SK-N-SH treated with all-trans-retinoic acid at 6 μM for 48 hours (cell line): Measurements from ENCODE around the gene ZNF398.
A peak's percentile ranks its signal among the peaks of the same experiment; 100 is the strongest.

Source experiments
- ATAC-seq: fragments of 200-7000 bp; cut with Tn5 transposase; 3 replicates; pipeline ENCODE4 v1.9.1; 2020; ENCODE audit warnings: mild to moderate bottlenecking, moderate library complexity
- ARNTL ChIP-seq: fragments of 450-650 bp; formaldehyde crosslinking; IDR thresholded peaks from 2 replicates; pipeline ENCODE4 v1.5.0; 2020; ENCODE audit warnings: low read depth, mild to moderate bottlenecking, moderate library complexity, borderline replicate concordance
- ESRRG ChIP-seq: fragments of 250-450 bp; sonication (Bioruptor Pico); IDR thresholded peaks from 2 replicates; pipeline ENCODE4 v1.6.1; 2021; ENCODE audit warnings: mild to moderate bottlenecking
- GLIS3 ChIP-seq: fragments of 250-450 bp; sonication (Bioruptor Pico); IDR thresholded peaks from 2 replicates; pipeline ENCODE4 v1.5.0; 2020; ENCODE audit warnings: mild to moderate bottlenecking, moderate library complexity
- ISL1 ChIP-seq: fragments of 250-450 bp; sonication (Bioruptor Pico); IDR thresholded peaks from 2 replicates; pipeline ENCODE4 v2.1.2; 2022; ENCODE audit warnings: mild to moderate bottlenecking, moderate library complexity
- OSR1 ChIP-seq: fragments of 250-450 bp; sonication (Bioruptor Pico); IDR thresholded peaks from 2 replicates; pipeline ENCODE4 v1.8.0; 2022; ENCODE audit warnings: moderate library complexity, mild to moderate bottlenecking, inconsistent platforms
- POU6F1 ChIP-seq: fragments of 250-450 bp; sonication (Bioruptor Pico); IDR thresholded peaks from 2 replicates; pipeline ENCODE4 v1.8.0; 2021; ENCODE audit warnings: low read depth, mild to moderate bottlenecking, moderate library complexity, borderline replicate concordance
- RARB ChIP-seq: fragments of 250-450 bp; sonication (Bioruptor Pico); IDR thresholded peaks from 2 replicates; pipeline ENCODE4 v1.8.0; 2021; ENCODE audit warnings: mild to moderate bottlenecking, moderate library complexity
- TCF4 ChIP-seq: fragments of 250-450 bp; sonication (Bioruptor Pico); IDR thresholded peaks from 2 replicates; pipeline ENCODE4 v1.8.0; 2021; ENCODE audit warnings: mild to moderate bottlenecking, moderate library complexity, borderline replicate concordance
- TOX ChIP-seq: fragments of 250-450 bp; sonication (Bioruptor Pico); IDR thresholded peaks from 2 replicates; pipeline ENCODE4 v1.8.0; 2021; ENCODE audit warnings: mild to moderate bottlenecking, moderate library complexity, borderline replicate concordance
- TSHZ2 ChIP-seq: fragments of 250-450 bp; sonication (Bioruptor Pico); IDR thresholded peaks from 2 replicates; pipeline ENCODE4 v1.5.0; 2020; ENCODE audit warnings: mild to moderate bottlenecking, moderate library complexity
- ZFP30 ChIP-seq: fragments of 450-650 bp; formaldehyde crosslinking; IDR thresholded peaks from 2 replicates; pipeline ENCODE4 v1.5.0; 2022; ENCODE audit warnings: mild to moderate bottlenecking, moderate library complexity
- ZNF565 ChIP-seq: fragments of 450-650 bp; formaldehyde crosslinking; conservative IDR thresholded peaks from 2 replicates; pipeline ENCODE4 v1.5.0; 2020; ENCODE audit warnings: low read depth, mild to moderate bottlenecking, moderate library complexity
- ZNF70 ChIP-seq: fragments of 450-650 bp; formaldehyde crosslinking; IDR thresholded peaks from 2 replicates; pipeline ENCODE4 v1.5.0; 2020; ENCODE audit warnings: mild to moderate bottlenecking, moderate library complexity
- ZNF8 ChIP-seq: fragments of 450-650 bp; formaldehyde crosslinking; IDR thresholded peaks from 2 replicates; pipeline ENCODE4 v1.5.0; 2020; ENCODE audit warnings: mild to moderate bottlenecking, moderate library complexity
- TF ChIP-seq, protein P1 (sequence below): fragments of 250-450 bp; sonication (Bioruptor Pico); IDR thresholded peaks from 2 replicates; pipeline ENCODE4 v1.5.1; 2020; ENCODE audit warnings: low read depth, mild to moderate bottlenecking, moderate library complexity
- TF ChIP-seq, protein P2 (sequence below): fragments of 250-450 bp; sonication (Bioruptor Pico); IDR thresholded peaks from 2 replicates; pipeline ENCODE4 v1.5.1; 2021; ENCODE audit warnings: mild to moderate bottlenecking, moderate library complexity
- TF ChIP-seq, protein P3 (sequence below): fragments of 250-450 bp; sonication (Bioruptor Pico); IDR thresholded peaks from 2 replicates; pipeline ENCODE4 v1.8.0; 2020; ENCODE audit warnings: mild to moderate bottlenecking, moderate library complexity, borderline replicate concordance

Gene ZNF398

DNA sequence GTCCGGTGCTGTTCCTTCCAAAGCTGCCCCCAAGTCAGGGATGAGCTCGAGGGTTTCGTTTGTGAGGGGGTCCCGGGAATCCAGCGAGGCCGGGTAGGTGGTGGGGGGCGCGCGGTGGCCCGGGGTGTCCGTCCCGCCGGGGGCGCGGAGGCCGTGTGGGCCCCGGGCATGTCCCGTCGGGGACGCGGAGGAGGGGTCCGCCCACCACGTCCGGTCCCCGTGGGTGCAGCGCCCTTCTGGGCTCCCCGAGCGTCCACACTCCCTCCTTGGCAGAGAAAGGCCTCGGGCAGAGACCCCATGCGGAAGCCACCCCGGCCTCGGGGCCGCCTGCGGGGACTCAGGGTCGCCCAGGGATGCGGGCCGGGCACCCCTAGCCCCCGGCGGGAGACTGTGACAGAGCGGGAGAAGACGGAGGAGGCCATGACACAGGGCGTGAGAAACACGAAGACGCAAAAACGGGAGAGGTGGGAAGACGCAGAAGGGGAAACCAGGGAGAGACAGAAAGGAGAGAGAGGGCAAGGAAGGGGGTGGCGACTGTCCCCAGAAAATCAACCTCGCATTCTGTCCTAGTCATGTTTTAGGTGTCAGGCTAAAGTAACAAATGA lies 20.5 kb upstream of the ZNF398 start:
- TF ChIP-seq GLIS3 (CRISPR knock-in tag) (0 out of 2 replicates have a peak, but pooled peaks have one; percentile 64), ZFP30 (CRISPR knock-in tag) (no peak)
- peak; percentile 60 for ATAC-seq

- no peak for ATAC-seq
- no peak for TF ChIP-seq OSR1
- no peak for TF ChIP-seq ISL1 (CRISPR knock-in tag)
- TF ChIP-seq ZNF565, result no peak
- TF ChIP-seq, protein P1, sequence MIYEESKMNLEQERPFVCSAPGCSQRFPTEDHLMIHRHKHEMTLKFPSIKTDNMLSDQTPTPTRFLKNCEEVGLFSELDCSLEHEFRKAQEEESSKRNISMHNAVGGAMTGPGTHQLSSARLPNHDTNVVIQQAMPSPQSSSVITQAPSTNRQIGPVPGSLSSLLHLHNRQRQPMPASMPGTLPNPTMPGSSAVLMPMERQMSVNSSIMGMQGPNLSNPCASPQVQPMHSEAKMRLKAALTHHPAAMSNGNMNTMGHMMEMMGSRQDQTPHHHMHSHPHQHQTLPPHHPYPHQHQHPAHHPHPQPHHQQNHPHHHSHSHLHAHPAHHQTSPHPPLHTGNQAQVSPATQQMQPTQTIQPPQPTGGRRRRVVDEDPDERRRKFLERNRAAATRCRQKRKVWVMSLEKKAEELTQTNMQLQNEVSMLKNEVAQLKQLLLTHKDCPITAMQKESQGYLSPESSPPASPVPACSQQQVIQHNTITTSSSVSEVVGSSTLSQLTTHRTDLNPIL, result no peak
- no peak for TF ChIP-seq TOX (CRISPR knock-in tag)
- TF ChIP-seq ZNF8, result no peak
- TF ChIP-seq, protein P2, sequence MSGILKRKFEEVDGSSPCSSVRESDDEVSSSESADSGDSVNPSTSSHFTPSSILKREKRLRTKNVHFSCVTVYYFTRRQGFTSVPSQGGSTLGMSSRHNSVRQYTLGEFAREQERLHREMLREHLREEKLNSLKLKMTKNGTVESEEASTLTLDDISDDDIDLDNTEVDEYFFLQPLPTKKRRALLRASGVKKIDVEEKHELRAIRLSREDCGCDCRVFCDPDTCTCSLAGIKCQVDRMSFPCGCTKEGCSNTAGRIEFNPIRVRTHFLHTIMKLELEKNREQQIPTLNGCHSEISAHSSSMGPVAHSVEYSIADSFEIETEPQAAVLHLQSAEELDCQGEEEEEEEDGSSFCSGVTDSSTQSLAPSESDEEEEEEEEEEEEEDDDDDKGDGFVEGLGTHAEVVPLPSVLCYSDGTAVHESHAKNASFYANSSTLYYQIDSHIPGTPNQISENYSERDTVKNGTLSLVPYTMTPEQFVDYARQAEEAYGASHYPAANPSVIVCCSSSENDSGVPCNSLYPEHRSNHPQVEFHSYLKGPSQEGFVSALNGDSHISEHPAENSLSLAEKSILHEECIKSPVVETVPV (CRISPR knock-in tag), result no peak
- TF ChIP-seq POU6F1 (CRISPR knock-in tag), result no peak
- no peak for TF ChIP-seq ZFP30 (CRISPR knock-in tag)
- no peak for TF ChIP-seq ESRRG (CRISPR knock-in tag)
- no peak for TF ChIP-seq RARB (CRISPR knock-in tag)
- TF ChIP-seq TCF4 (CRISPR knock-in tag), result no peak
- TF ChIP-seq ARNTL (CRISPR knock-in tag), result no peak
- TF ChIP-seq, protein P3, sequence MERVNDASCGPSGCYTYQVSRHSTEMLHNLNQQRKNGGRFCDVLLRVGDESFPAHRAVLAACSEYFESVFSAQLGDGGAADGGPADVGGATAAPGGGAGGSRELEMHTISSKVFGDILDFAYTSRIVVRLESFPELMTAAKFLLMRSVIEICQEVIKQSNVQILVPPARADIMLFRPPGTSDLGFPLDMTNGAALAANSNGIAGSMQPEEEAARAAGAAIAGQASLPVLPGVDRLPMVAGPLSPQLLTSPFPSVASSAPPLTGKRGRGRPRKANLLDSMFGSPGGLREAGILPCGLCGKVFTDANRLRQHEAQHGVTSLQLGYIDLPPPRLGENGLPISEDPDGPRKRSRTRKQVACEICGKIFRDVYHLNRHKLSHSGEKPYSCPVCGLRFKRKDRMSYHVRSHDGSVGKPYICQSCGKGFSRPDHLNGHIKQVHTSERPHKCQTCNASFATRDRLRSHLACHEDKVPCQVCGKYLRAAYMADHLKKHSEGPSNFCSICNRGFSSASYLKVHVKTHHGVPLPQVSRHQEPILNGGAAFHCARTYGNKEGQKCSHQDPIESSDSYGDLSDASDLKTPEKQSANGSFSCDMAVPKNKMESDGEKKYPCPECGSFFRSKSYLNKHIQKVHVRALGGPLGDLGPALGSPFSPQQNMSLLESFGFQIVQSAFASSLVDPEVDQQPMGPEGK (CRISPR knock-in tag), result no peak
- TF ChIP-seq GLIS3 (CRISPR knock-in tag), result no peak
- TF ChIP-seq ZNF70, result no peak
- TF ChIP-seq, all 23 proteins: peak for 0
These were observed 16.6 kb upstream of the ZNF398 start for GRCh38 chr7:149130572-149131198.

DNA sequence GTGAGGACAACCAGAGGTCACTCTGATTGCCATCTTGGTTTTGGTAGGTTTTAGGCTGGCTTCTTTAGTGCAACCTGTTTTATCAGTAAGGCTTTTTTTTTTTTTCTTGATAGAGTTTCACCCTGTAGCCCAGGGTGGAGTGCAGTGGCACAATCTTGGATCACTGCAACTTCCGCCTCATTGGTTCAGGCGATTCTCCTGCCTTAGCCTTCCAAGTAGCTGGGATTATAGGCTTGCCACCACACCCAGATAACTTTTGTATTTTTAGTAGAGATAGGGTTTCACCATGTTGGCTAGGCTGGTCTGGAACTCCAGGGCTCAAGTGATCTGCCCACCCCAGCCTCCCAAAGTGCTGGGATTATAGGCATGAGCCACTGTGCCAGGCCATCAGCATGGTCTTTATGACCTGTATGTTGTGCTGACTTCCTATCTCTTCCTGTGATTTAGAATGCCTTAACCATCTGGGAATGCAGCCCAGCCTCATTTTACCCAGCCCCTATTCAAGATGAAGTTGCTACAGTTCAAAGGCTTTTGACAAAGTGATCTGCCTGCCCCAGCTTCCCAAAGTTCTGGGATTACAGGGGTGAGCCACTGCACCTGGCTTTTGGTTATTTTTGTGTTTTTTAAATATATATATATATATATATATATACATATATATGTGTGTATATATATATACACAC lies 14.1 kb upstream of the ZNF398 start:
- no peak for TF ChIP-seq ISL1 (CRISPR knock-in tag)
- TF ChIP-seq TSHZ2 (CRISPR knock-in tag), result no peak
- TF ChIP-seq, protein P1, result no peak
- TF ChIP-seq OSR1, result no peak
- ATAC-seq, result no peak
